Immature natural killer cell (primary cell): Measurements from ENCODE around the gene TGFBR1. TPM values are rescaled to one million over a fixed set of nuclear protein-coding genes. Genes with fewer than 3 reads are reported as not detected.

ENCODE experiments used
- DNase-seq, 3 donors: peaks; one replicate each; pipeline ENCODE4 v3.0.0; 2022; ENCODE audit warnings: mixed read lengths in 1 of 3
- H3K27ac Mint-ChIP-seq, 6 donors: one replicate each; pipeline ENCODE4 v1.8.0; 2020; ENCODE audit warnings: mixed read lengths in 6 of 6, mild to moderate bottlenecking in 5 of 6, inconsistent platforms in 4 of 6, moderate library complexity in 3 of 6
- H3K27me3 Mint-ChIP-seq, 3 donors: one replicate each; pipeline ENCODE4 v1.8.0; 2020 to 2021; ENCODE audit warnings: low read depth in 3 of 3, mild to moderate bottlenecking in 3 of 3, mixed read lengths in 3 of 3, moderate library complexity in 3 of 3, inconsistent platforms in 1 of 3
- H3K36me3 Mint-ChIP-seq, 3 donors: one replicate each; pipeline ENCODE4 v1.8.0; 2020; ENCODE audit warnings: mixed read lengths in 3 of 3, inconsistent platforms in 2 of 3, mild to moderate bottlenecking in 2 of 3
- H3K4me1 Mint-ChIP-seq, 2 donors: one replicate each; pipeline ENCODE4 v1.8.0; 2020; ENCODE audit warnings: inconsistent platforms in 2 of 2, mild to moderate bottlenecking in 2 of 2, mixed read lengths in 2 of 2, moderate library complexity in 1 of 2
- H3K4me3 Mint-ChIP-seq, 5 donors: one replicate each; pipeline ENCODE4 v1.8.0; 2020; ENCODE audit warnings: mild to moderate bottlenecking in 5 of 5, mixed read lengths in 5 of 5, inconsistent platforms in 3 of 5, moderate library complexity in 3 of 5
- H3K9me3 Mint-ChIP-seq, 6 donors: one replicate each; pipeline ENCODE4 v1.8.0; 2020; ENCODE audit warnings: mild to moderate bottlenecking in 6 of 6, mixed read lengths in 6 of 6, inconsistent platforms in 4 of 6, moderate library complexity in 3 of 6
- polyA plus RNA-seq, 3 donors: library from polyadenylated mRNA; unstranded; fragments of 300-500 nt; fragmentation: Illumina TruSeq; gene quantifications; one replicate each; pipeline ENCODE4 v1.2.3, GENCODE V29; 2021

TGFBR1 gene
- polyA plus RNA-seq, 3 donors from 2014 or later, result 34.2 to 71.0 (median 67.8) TPM

GRCh38 chr9:99154356-99154755, 49.4 kb downstream of the TGFBR1 start:
- Mint-ChIP-seq H3K27ac (peak overlapping the region in 3 of 6 donors; percentile 43 to 72 (median 46)), H3K9me3 (no peaks in the 10 kb centered on the region), H3K4me3 (no peak overlapping the region), H3K36me3 (peaks cover 2 to 19% (median 7%) of the 10 kb centered on the region in 3 donors), H3K4me1 (peaks cover 32 to 79% of the 10 kb centered on the region in 2 donors), H3K27me3 (peaks cover 0 to under 1% (median 0%) of the 10 kb centered on the region in 3 donors)
- DNase-seq, result no peak

DNA sequence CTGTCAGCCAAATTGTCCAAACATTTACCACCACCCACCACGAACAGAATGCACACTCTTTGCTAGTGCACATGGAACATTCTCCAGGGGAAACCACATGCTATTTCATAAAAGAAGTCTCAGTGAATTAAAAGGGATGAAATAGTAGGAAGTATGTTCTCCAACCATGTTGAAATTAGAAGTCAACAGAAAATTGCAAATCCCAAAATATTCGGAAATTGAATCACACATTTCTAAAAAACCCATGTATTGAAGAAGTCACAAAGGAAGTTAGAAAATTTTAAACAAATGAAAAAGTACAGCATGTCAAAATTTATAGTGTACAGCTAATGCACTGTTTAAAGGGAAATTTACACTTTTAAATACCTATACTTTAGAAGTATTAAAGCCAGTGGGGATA, 50.8 kb downstream of the TGFBR1 start:
- no peak for DNase-seq
- Mint-ChIP-seq H3K4me3 (no peak overlapping the region), H3K27me3 (peaks cover 0 to 3% (median 2%) of the 10 kb centered on the region in 3 donors), H3K36me3 (peaks cover 0 to 16% (median 4%) of the 10 kb centered on the region in 3 donors), H3K27ac (peak overlapping the region in 4 of 6 donors; percentile 12 to 63 (median 40)), H3K4me1 (peaks cover 29 to 76% of the 10 kb centered on the region in 2 donors), H3K9me3 (no peaks in the 10 kb centered on the region)

DNA sequence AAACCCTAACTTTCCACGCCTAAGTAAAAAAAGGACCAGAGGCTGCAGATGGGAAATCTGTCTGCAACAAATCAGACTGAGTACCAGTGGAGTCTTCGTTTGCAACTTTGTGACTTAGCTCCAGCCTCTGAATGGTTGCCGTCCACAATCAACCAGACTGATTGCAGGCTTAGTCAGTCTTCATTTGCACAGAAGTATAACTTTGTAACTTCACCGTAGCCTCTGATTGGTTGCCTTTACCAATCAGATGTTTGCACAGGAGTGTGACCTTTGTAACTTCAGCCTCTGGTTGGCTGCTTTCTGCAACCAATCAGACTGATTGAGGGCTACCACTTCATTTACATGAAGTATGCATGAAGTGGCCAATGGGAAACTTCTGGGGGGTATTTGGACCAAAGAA, 53.7 kb downstream of the TGFBR1 start:
- Mint-ChIP-seq H3K27me3 (peaks cover 0 to 3% (median 2%) of the 10 kb centered on the region in 3 donors), H3K9me3 (no peaks in the 10 kb centered on the region), H3K4me1 (peaks cover 17 to 64% of the 10 kb centered on the region in 2 donors), H3K4me3 (no peak overlapping the region), H3K27ac (no peak overlapping the region), H3K36me3 (peaks cover 0 to 5% (median 0%) of the 10 kb centered on the region in 3 donors)
- no peak for DNase-seq

DNA sequence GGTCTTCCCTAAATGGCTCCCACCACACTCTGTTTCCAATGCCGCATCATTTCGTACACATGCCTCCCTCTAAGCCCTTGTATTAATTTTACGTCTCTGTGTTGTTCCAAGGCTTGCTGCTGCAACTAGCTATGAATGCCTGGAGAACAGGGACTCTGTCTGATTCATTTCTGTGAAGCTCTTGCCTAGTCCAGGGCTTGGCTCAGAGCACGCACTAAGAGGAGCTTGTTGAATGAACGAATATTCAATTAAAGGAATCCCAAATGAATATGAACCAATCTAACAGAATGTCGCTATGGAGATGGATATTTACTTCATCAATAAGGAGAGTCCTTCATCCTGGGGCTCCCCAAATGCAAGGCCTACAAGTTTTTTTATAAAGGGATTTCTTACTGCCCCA, 55.3 kb downstream of the TGFBR1 start:
- Mint-ChIP-seq H3K36me3 (no peaks in the 10 kb centered on the region), H3K4me1 (peaks cover 17 to 50% of the 10 kb centered on the region in 2 donors), H3K27me3 (peaks cover 0 to 3% (median 2%) of the 10 kb centered on the region in 3 donors), H3K27ac (no peak overlapping the region), H3K9me3 (no peaks in the 10 kb centered on the region), H3K4me3 (no peak overlapping the region)
- DNase-seq, result no peak

GRCh38 chr9:99162759-99163364, 57.9 kb downstream of the TGFBR1 start:
- Mint-ChIP-seq H3K27ac (no peak overlapping the region), H3K36me3 (no peaks in the 10 kb centered on the region), H3K4me1 (peaks cover 11 to 35% of the 10 kb centered on the region in 2 donors), H3K9me3 (no peaks in the 10 kb centered on the region), H3K4me3 (no peak overlapping the region), H3K27me3 (peaks cover 2 to 3% (median 2%) of the 10 kb centered on the region in 3 donors)
- peak; percentile 26 to 43 (median 33) for DNase-seq

DNA sequence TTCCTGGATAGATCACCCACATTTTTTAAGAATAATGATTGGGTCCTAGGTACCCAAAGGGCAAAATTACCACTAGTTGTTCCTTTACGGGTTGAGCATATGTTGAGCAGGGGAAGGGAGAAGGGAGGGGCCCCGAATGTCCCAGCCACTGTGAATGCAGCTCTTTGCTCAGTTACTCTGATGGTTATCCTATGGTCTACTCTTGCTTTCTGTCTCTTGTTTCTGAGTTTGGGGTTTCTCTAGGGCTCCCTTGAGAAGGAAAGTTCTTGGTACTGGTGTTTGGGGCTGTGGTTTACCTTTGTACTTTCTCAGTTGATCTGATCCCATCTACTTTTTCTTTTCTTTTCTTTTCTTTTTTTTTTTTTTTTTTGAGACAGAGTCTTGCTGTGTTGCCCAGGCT, 61.2 kb downstream of the TGFBR1 start:
- H3K36me3 Mint-ChIP-seq, result peaks cover 0 to 6% (median 0%) of the 10 kb centered on the region in 3 donors
- H3K4me1 Mint-ChIP-seq, result peaks cover 7 to 21% of the 10 kb centered on the region in 2 donors
- peaks cover 0 to 6% (median 2%) of the 10 kb centered on the region in 3 donors for H3K27me3 Mint-ChIP-seq
- no peak overlapping the region for H3K4me3 Mint-ChIP-seq
- H3K27ac Mint-ChIP-seq, result no peak overlapping the region
- DNase-seq, result no peak
- peaks cover 0 to 2% (median 0%) of the 10 kb centered on the region in 6 donors for H3K9me3 Mint-ChIP-seq

- Mint-ChIP-seq H3K4me3 (no peak overlapping the region), H3K4me1 (peaks cover 7 to 21% of the 10 kb centered on the region in 2 donors), H3K36me3 (peaks cover 0 to 10% (median 0%) of the 10 kb centered on the region in 3 donors), H3K9me3 (peaks cover 0 to 2% (median 0%) of the 10 kb centered on the region in 6 donors), H3K27ac (no peak overlapping the region), H3K27me3 (peaks cover 2 to 6% (median 2%) of the 10 kb centered on the region in 3 donors)
- DNase-seq, result no peak
These were observed 62.2 kb downstream of the TGFBR1 start for GRCh38 chr9:99167119-99167518.

DNA sequence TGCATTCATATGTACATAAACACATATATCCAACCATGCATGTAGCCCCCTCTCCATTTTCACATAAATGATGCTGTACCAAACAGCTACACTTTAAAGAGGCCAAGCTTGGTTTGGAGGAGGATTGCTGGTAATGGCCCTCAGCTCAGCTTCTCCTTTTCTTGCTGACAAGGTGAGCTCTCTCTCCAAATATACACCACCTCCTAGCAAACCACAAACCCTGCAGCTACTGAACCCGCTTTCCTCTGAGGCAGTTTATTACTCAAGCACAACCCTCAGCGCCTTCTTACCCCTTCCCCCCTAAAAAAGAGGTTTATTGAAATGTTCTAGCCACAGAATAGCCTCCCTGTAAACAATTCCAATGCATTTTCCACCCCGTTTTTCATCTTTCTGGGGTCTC, 62.8 kb downstream of the TGFBR1 start:
- H3K27ac Mint-ChIP-seq, result no peak overlapping the region
- peaks cover 0 to 2% (median 0%) of the 10 kb centered on the region in 6 donors for H3K9me3 Mint-ChIP-seq
- H3K4me3 Mint-ChIP-seq, result no peak overlapping the region
- H3K27me3 Mint-ChIP-seq, result peaks cover 2 to 6% (median 4%) of the 10 kb centered on the region in 3 donors
- DNase-seq, result no peak
- peaks cover 0 to 12% (median 0%) of the 10 kb centered on the region in 3 donors for H3K36me3 Mint-ChIP-seq
- H3K4me1 Mint-ChIP-seq, result peaks cover 5 to 18% of the 10 kb centered on the region in 2 donors

- H3K27me3 Mint-ChIP-seq, result peaks cover 2 to 6% (median 4%) of the 10 kb centered on the region in 3 donors
- H3K9me3 Mint-ChIP-seq, result peaks cover 0 to 2% (median 0%) of the 10 kb centered on the region in 6 donors
- peaks cover 0 to 15% (median 0%) of the 10 kb centered on the region in 3 donors for H3K36me3 Mint-ChIP-seq
- DNase-seq, result no peak
- H3K4me3 Mint-ChIP-seq, result no peak overlapping the region
- H3K27ac Mint-ChIP-seq, result no peak overlapping the region
- H3K4me1 Mint-ChIP-seq, result peaks cover 2 to 13% of the 10 kb centered on the region in 2 donors
These were observed 64.2 kb downstream of the TGFBR1 start for GRCh38 chr9:99169086-99169485.

GRCh38 chr9:99169982-99170761, 65.3 kb downstream of the TGFBR1 start:
- Mint-ChIP-seq H3K36me3 (peaks cover 0 to 15% (median 0%) of the 10 kb centered on the region in 3 donors), H3K27me3 (peaks cover 2 to 6% (median 4%) of the 10 kb centered on the region in 3 donors), H3K4me1 (peaks cover 2 to 13% of the 10 kb centered on the region in 2 donors), H3K4me3 (no peak overlapping the region), H3K9me3 (peaks cover 0 to 2% (median 0%) of the 10 kb centered on the region in 6 donors), H3K27ac (no peak overlapping the region)
- DNase-seq, result no peak

DNA sequence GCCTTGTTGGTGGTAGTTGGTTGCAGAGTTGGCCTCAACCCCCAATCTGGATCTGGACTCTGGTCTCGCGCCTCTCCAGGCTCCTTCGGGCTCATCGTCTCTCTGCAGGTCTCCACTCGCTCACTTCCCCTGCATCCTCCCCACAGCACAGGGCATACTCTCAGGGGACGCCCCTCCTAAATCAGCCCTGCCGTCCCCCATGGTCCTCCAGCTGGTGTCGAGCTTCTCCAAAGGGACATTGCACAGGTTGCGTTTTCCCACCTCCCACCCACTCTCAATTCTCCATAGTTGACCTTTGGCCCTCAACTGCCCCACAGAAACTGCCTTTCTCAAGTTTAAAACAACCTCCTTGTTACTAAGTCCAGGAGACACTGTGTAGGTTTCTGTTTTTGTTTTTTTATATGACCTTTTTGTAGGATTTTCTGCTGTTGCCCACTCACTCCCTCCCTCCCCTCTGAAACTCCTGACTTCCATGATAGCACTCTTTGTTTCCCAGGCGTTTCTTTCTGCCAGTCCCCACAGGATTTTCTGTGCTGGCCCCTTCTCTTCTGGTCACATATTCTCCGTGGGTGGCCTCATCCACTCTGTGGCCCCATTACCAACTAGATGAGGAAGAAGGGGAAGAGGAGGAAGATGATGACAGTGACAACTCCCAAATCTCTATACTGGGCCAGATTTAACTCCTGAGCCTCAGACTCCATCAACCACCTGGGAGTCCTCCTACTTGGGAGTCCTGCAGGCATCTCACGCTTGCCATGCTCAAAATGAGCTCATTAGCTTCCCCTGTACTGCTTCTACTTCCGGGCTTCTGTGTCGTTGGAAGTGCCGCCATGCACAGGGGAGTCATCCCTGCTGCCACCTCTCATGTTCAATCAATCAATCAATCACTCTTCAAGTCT, 66.6 kb downstream of the TGFBR1 start:
- Mint-ChIP-seq H3K4me1 (peaks cover 2 to 13% of the 10 kb centered on the region in 2 donors), H3K4me3 (no peak overlapping the region), H3K27ac (peak overlapping the region in 1 of 6 donors; percentile 19), H3K9me3 (peaks cover 0 to 2% (median 0%) of the 10 kb centered on the region in 6 donors), H3K27me3 (peaks cover 2 to 4% (median 4%) of the 10 kb centered on the region in 3 donors), H3K36me3 (peaks cover 0 to 15% (median 0%) of the 10 kb centered on the region in 3 donors)
- no peak for DNase-seq

- H3K9me3 Mint-ChIP-seq, result peaks cover 0 to 2% (median 0%) of the 10 kb centered on the region in 6 donors
- H3K4me1 Mint-ChIP-seq, result peaks cover 2 to 13% of the 10 kb centered on the region in 2 donors
- peaks cover 0 to 15% (median 0%) of the 10 kb centered on the region in 3 donors for H3K36me3 Mint-ChIP-seq
- peaks cover 2 to 5% (median 4%) of the 10 kb centered on the region in 3 donors for H3K27me3 Mint-ChIP-seq
- H3K27ac Mint-ChIP-seq, result no peak overlapping the region
- DNase-seq, result no peak
- H3K4me3 Mint-ChIP-seq, result no peak overlapping the region
These were observed 67.5 kb downstream of the TGFBR1 start for GRCh38 chr9:99172124-99173091.
